Keratinocyte (primary cell): ENCODE measurements around the gene TMEM9. TPM values are rescaled to one million over a fixed set of nuclear protein-coding genes. Genes with fewer than 3 reads are reported as not detected.

Source experiments
- DNase-seq: peaks from one replicate; pipeline ENCODE4 v3.0.0-alpha.2; 2011; ENCODE audit warnings: low read depth, missing footprints, low spot score
- FAIRE-seq: peaks from 2 replicates; lab custom pipeline; 2011; peaks lifted over from hg19 to GRCh38; lab: Jason Lieb, UNC
- H2AFZ ChIP-seq: 2 replicates; pipeline ENCODE4 v1.6.0; 2012; ENCODE audit warnings: low read length, control low read depth, inconsistent platforms; ENCODE audit not compliant: control insufficient read depth
- H3K27ac ChIP-seq: 2 replicates; pipeline ENCODE4 v1.5.1; 2011; ENCODE audit warnings: low read length; ENCODE audit not compliant: control insufficient read depth, insufficient read depth
- H3K27me3 ChIP-seq: 3 replicates; pipeline ENCODE4 v1.6.0; 2011; ENCODE audit warnings: low read length; ENCODE audit not compliant: control insufficient read depth, insufficient read depth; ENCODE audit errors: extremely low read depth
- H3K36me3 ChIP-seq, 2 experiments: 2 replicates in 1 of 2; 3 replicates in 1 of 2; pipeline ENCODE4 v1.5.1; 2011; ENCODE audit warnings: low read length in 2 of 2, mild to moderate bottlenecking in 1 of 2; ENCODE audit not compliant: control insufficient read depth in 2 of 2, insufficient read depth in 2 of 2; ENCODE audit errors: extremely low read depth in 1 of 2
- H3K4me1 ChIP-seq: 3 replicates; pipeline ENCODE4 v1.5.1; 2011; ENCODE audit warnings: low read length; ENCODE audit not compliant: control insufficient read depth, insufficient read depth; ENCODE audit errors: extremely low read depth
- H3K4me2 ChIP-seq: 3 replicates; pipeline ENCODE4 v1.6.0; 2011; ENCODE audit warnings: low read depth, low read length; ENCODE audit not compliant: control insufficient read depth, insufficient read depth; ENCODE audit errors: extremely low read depth
- H3K4me3 ChIP-seq, 3 experiments: fragments of 200-600 bp in 1 of 3; sonication (generic) in 1 of 3; 2 replicates in 2 of 3; 3 replicates in 1 of 3; pipeline ENCODE4 v1.5.1; 2011 to 2016; ENCODE audit warnings: low read length in 3 of 3, mild to moderate bottlenecking in 3 of 3, control low read depth in 2 of 3, inconsistent platforms in 1 of 3, low read depth in 1 of 3, mixed read lengths in 1 of 3, mixed run types in 1 of 3, moderate library complexity in 1 of 3; ENCODE audit not compliant: control insufficient read depth in 2 of 3, insufficient read depth in 2 of 3; ENCODE audit errors: extremely low read depth in 1 of 3
- H3K79me2 ChIP-seq: 2 replicates; pipeline ENCODE4 v1.6.0; 2012; ENCODE audit warnings: low read length; ENCODE audit not compliant: control insufficient read depth, insufficient read depth
- H3K9ac ChIP-seq: 3 replicates; pipeline ENCODE4 v1.6.0; 2011; ENCODE audit warnings: low read length; ENCODE audit not compliant: control insufficient read depth, insufficient read depth; ENCODE audit errors: extremely low read depth
- H3K9me1 ChIP-seq: 3 replicates; pipeline ENCODE4 v1.6.0; 2011; ENCODE audit warnings: low read length; ENCODE audit not compliant: control insufficient read depth, insufficient read depth; ENCODE audit errors: extremely low read depth
- H3K9me3 ChIP-seq: 2 replicates; pipeline ENCODE4 v1.5.1; 2012; ENCODE audit warnings: low read depth, low read length; ENCODE audit not compliant: control insufficient read depth
- H4K20me1 ChIP-seq: 3 replicates; pipeline ENCODE4 v1.6.0; 2011; ENCODE audit warnings: low read length; ENCODE audit not compliant: control insufficient read depth, insufficient read depth; ENCODE audit errors: extremely low read depth
- CTCF ChIP-seq, 3 experiments: IDR thresholded peaks in 1 of 3; conservative IDR thresholded peaks in 1 of 3; optimal IDR thresholded peaks in 1 of 3; 2 replicates in 2 of 3; 3 replicates in 1 of 3; pipeline versions ENCODE3 to v1.5.1; 2011; ENCODE audit warnings: low read length in 3 of 3, mild to moderate bottlenecking in 3 of 3, moderate library complexity in 2 of 3, control low read depth in 1 of 3, inconsistent platforms in 1 of 3; ENCODE audit not compliant: insufficient read depth in 2 of 3; ENCODE audit errors: extremely low read depth in 1 of 3
- EZH2 ChIP-seq: IDR thresholded peaks from one replicate; pipeline ENCODE4 v1.6.1; 2012; ENCODE audit warnings: inconsistent platforms, mild to moderate bottlenecking, low read length, moderate library complexity
- dilution Hi-C: fragments of 300-500 bp; cut with MboI; formaldehyde crosslinking; loops from one replicate; pipeline ENCODE4 v1.7.0; 2020; ENCODE audit warnings: low sequenced_read_pairs; ENCODE audit not compliant: extremely low pct_ligation_motif_present
- polyA plus RNA-seq, 5 experiments: library from polyadenylated mRNA; depleted of rRNA in 3 of 5; stranded (reverse) in 3 of 5; stranded (forward) in 1 of 5; unstranded in 1 of 5; fragments of >200 nt; gene quantifications; 1 replicate in 1 of 5; 2 replicates in 3 of 5; 3 replicates in 1 of 5; pipeline versions ENCODE4 v1.2.1 to v1.2.3, GENCODE V29; 2011 to 2012; ENCODE audit warnings: missing spikeins in 2 of 5, low read depth in 1 of 5, low replicate concordance in 1 of 5

TMEM9 gene
- polyA plus RNA-seq, 1 donor (not counting 4 experiments of a cell fraction or from before 2014, with no cell fraction given), result 56.0 TPM

DNA sequence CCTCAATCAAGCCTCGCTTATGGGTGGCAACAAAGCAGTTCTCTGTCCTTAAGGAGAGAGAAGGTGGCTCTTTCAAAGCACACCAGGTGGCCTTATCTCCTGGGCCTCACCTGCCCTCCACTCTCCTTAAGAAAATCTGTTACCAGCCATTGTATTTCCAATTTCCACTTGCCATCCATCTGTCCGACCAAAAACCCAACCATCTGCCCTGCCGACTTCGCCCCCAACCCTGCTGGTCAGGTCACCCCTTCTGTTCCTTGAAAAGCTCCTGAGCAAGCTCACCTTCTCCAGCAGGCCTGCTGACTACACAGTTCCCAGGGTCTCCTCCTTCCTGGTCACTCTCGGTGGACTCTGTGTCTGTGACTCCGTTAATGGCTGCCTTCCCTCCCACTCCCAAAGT lies 35.7 kb upstream of the TMEM9 start:
- Histone ChIP-seq H3K9me1 (no peaks in the 10 kb centered on the region), H3K36me3 (no peaks in the 10 kb centered on the region), H3K9ac (no peak overlapping the region), H2AFZ (no peak overlapping the region), H3K4me2 (no peak overlapping the region), H3K27me3 (peaks cover 17% of the 10 kb centered on the region), H3K4me1 (peaks cover 12% of the 10 kb centered on the region), H3K79me2 (no peaks in the 10 kb centered on the region), H3K4me3 (no peak overlapping the region), H4K20me1 (no peaks in the 10 kb centered on the region), H3K27ac (no peak overlapping the region), H3K9me3 (no peaks in the 10 kb centered on the region)
- TF ChIP-seq EZH2 (no peak), CTCF (optimal IDR thresholded peaks at IDR 0.05 in 1 of 3, IDR thresholded peaks at IDR 0.05 in 1 of 3, conservative IDR thresholded peaks at IDR 0.05 in 1 of 3; ENCODE audit: extremely low read depth in 1 of 3, insufficient read depth in 2 of 3, low read length in 3 of 3) (no peak)
- no peak for FAIRE-seq
- dilution Hi-C loops, result no loop called here
- no peak for DNase-seq

DNA sequence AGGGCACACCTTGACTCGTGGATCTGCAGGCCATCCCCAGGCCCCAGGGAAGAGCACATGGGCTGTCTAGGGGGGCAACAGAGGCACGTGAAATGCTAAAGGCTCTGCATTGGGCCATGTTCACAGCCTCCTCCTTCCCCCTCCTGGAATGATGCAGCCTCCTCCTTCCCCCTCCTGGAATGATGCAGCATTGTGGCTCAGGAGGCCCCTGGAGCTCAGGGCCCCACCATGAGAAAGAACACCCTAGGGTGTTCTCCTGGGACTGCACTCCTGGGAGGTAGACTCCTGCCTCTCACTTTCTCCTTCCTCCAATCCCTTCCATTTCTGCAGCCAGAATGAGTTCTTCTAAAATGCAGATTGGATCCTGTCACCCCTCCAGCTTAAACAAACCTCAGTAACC lies 34.8 kb upstream of the TMEM9 start:
- H3K9me3 ChIP-seq, result no peaks in the 10 kb centered on the region
- dilution Hi-C loops, result no loop called here
- H2AFZ ChIP-seq, result no peak overlapping the region
- no peak overlapping the region for H3K27ac ChIP-seq
- H3K79me2 ChIP-seq, result no peaks in the 10 kb centered on the region
- peaks cover 12% of the 10 kb centered on the region for H3K4me1 ChIP-seq
- no peaks in the 10 kb centered on the region for H3K36me3 ChIP-seq
- peaks cover 18% of the 10 kb centered on the region for H3K27me3 ChIP-seq
- H3K4me2 ChIP-seq, result no peak overlapping the region
- H3K4me3 ChIP-seq, result no peak overlapping the region
- no peak for FAIRE-seq
- no peaks in the 10 kb centered on the region for H3K9me1 ChIP-seq
- no peak for TF ChIP-seq CTCF (optimal IDR thresholded peaks at IDR 0.05 in 1 of 3, IDR thresholded peaks at IDR 0.05 in 1 of 3, conservative IDR thresholded peaks at IDR 0.05 in 1 of 3; ENCODE audit: extremely low read depth in 1 of 3, insufficient read depth in 2 of 3, low read length in 3 of 3)
- no peak for TF ChIP-seq EZH2
- H4K20me1 ChIP-seq, result no peaks in the 10 kb centered on the region
- H3K9ac ChIP-seq, result no peak overlapping the region
- no peak for DNase-seq
